SK-N-SH treated with all-trans-retinoic acid at 6 μM for 48 hours (cell line): ENCODE measurements around the gene AFAP1.
"Not testable (repeated sequence)": the region's sequence is repeated elsewhere in the genome, so short reads cannot be mapped to it uniquely, and the experiment has no call there.

Experiments
- ATAC-seq: fragments of 200-7000 bp; cut with Tn5 transposase; 3 replicates; pipeline ENCODE4 v1.9.1; 2020; ENCODE audit warnings: mild to moderate bottlenecking, moderate library complexity
- ARNTL ChIP-seq: fragments of 450-650 bp; formaldehyde crosslinking; IDR thresholded peaks from 2 replicates; pipeline ENCODE4 v1.5.0; 2020; ENCODE audit warnings: low read depth, mild to moderate bottlenecking, moderate library complexity, borderline replicate concordance
- CREB5 ChIP-seq: fragments of 250-450 bp; sonication (Bioruptor Pico); IDR thresholded peaks from 2 replicates; pipeline ENCODE4 v1.5.1; 2020; ENCODE audit warnings: low read depth, mild to moderate bottlenecking, moderate library complexity
- CSDC2 ChIP-seq: fragments of 250-450 bp; sonication (Bioruptor Pico); IDR thresholded peaks from 2 replicates; pipeline ENCODE4 v1.5.0; 2020; ENCODE audit warnings: mild to moderate bottlenecking, moderate library complexity
- ESRRG ChIP-seq: fragments of 250-450 bp; sonication (Bioruptor Pico); IDR thresholded peaks from 2 replicates; pipeline ENCODE4 v1.6.1; 2021; ENCODE audit warnings: mild to moderate bottlenecking
- GLIS3 ChIP-seq: fragments of 250-450 bp; sonication (Bioruptor Pico); IDR thresholded peaks from 2 replicates; pipeline ENCODE4 v1.5.0; 2020; ENCODE audit warnings: mild to moderate bottlenecking, moderate library complexity
- ISL1 ChIP-seq: fragments of 250-450 bp; sonication (Bioruptor Pico); IDR thresholded peaks from 2 replicates; pipeline ENCODE4 v2.1.2; 2022; ENCODE audit warnings: mild to moderate bottlenecking, moderate library complexity
- OSR1 ChIP-seq: fragments of 250-450 bp; sonication (Bioruptor Pico); IDR thresholded peaks from 2 replicates; pipeline ENCODE4 v1.8.0; 2022; ENCODE audit warnings: moderate library complexity, mild to moderate bottlenecking, inconsistent platforms
- PPARA ChIP-seq: fragments of 250-450 bp; sonication (Bioruptor Pico); IDR thresholded peaks from 2 replicates; pipeline ENCODE4 v1.5.0; 2020; ENCODE audit warnings: mild to moderate bottlenecking, borderline replicate concordance
- RARB ChIP-seq: fragments of 250-450 bp; sonication (Bioruptor Pico); IDR thresholded peaks from 2 replicates; pipeline ENCODE4 v1.8.0; 2021; ENCODE audit warnings: mild to moderate bottlenecking, moderate library complexity
- SNAI2 ChIP-seq: fragments of 250-450 bp; sonication (Bioruptor Pico); IDR thresholded peaks from 2 replicates; pipeline ENCODE4 v1.5.0; 2020; ENCODE audit warnings: mild to moderate bottlenecking, moderate library complexity
- TCF4 ChIP-seq: fragments of 250-450 bp; sonication (Bioruptor Pico); IDR thresholded peaks from 2 replicates; pipeline ENCODE4 v1.8.0; 2021; ENCODE audit warnings: mild to moderate bottlenecking, moderate library complexity, borderline replicate concordance
- TOX ChIP-seq: fragments of 250-450 bp; sonication (Bioruptor Pico); IDR thresholded peaks from 2 replicates; pipeline ENCODE4 v1.8.0; 2021; ENCODE audit warnings: mild to moderate bottlenecking, moderate library complexity, borderline replicate concordance
- ZC3H10 ChIP-seq: fragments of 250-450 bp; sonication (Bioruptor Pico); IDR thresholded peaks from 2 replicates; pipeline ENCODE4 v1.5.1; 2021; ENCODE audit warnings: mild to moderate bottlenecking, moderate library complexity
- ZFP3 ChIP-seq: fragments of 250-450 bp; sonication (Bioruptor Pico); IDR thresholded peaks from 2 replicates; pipeline ENCODE4 v1.5.0; 2020; ENCODE audit warnings: mild to moderate bottlenecking, moderate library complexity
- ZFP30 ChIP-seq: fragments of 450-650 bp; formaldehyde crosslinking; IDR thresholded peaks from 2 replicates; pipeline ENCODE4 v1.5.0; 2022; ENCODE audit warnings: mild to moderate bottlenecking, moderate library complexity
- ZNF70 ChIP-seq: fragments of 450-650 bp; formaldehyde crosslinking; IDR thresholded peaks from 2 replicates; pipeline ENCODE4 v1.5.0; 2020; ENCODE audit warnings: mild to moderate bottlenecking, moderate library complexity
- ZNF8 ChIP-seq: fragments of 450-650 bp; formaldehyde crosslinking; IDR thresholded peaks from 2 replicates; pipeline ENCODE4 v1.5.0; 2020; ENCODE audit warnings: mild to moderate bottlenecking, moderate library complexity
- TF ChIP-seq, protein P1 (sequence below): fragments of 250-450 bp; sonication (Bioruptor Pico); IDR thresholded peaks from 2 replicates; pipeline ENCODE4 v1.8.0; 2020; ENCODE audit warnings: mild to moderate bottlenecking, moderate library complexity, borderline replicate concordance
- TF ChIP-seq, protein P2 (sequence below): fragments of 250-450 bp; sonication (Bioruptor Pico); IDR thresholded peaks from 2 replicates; pipeline ENCODE4 v1.5.1; 2021; ENCODE audit warnings: mild to moderate bottlenecking, moderate library complexity
- TF ChIP-seq, protein P3 (sequence below): fragments of 250-450 bp; sonication (Bioruptor Pico); IDR thresholded peaks from 2 replicates; pipeline ENCODE4 v1.5.0; 2020; ENCODE audit warnings: mild to moderate bottlenecking, moderate library complexity

Gene AFAP1

GRCh38 chr4:7943688-7944087 lies 4.0 kb upstream of the AFAP1 start:
- not testable (repeated sequence) for ATAC-seq

GRCh38 chr4:7943211-7943610 lies 3.5 kb upstream of the AFAP1 start:
- no peak for TF ChIP-seq ESRRG (CRISPR knock-in tag)
- TF ChIP-seq CSDC2 (CRISPR knock-in tag): no peak
- no peak for TF ChIP-seq PPARA (CRISPR knock-in tag)
- TF ChIP-seq, protein P1, sequence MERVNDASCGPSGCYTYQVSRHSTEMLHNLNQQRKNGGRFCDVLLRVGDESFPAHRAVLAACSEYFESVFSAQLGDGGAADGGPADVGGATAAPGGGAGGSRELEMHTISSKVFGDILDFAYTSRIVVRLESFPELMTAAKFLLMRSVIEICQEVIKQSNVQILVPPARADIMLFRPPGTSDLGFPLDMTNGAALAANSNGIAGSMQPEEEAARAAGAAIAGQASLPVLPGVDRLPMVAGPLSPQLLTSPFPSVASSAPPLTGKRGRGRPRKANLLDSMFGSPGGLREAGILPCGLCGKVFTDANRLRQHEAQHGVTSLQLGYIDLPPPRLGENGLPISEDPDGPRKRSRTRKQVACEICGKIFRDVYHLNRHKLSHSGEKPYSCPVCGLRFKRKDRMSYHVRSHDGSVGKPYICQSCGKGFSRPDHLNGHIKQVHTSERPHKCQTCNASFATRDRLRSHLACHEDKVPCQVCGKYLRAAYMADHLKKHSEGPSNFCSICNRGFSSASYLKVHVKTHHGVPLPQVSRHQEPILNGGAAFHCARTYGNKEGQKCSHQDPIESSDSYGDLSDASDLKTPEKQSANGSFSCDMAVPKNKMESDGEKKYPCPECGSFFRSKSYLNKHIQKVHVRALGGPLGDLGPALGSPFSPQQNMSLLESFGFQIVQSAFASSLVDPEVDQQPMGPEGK (CRISPR knock-in tag): no peak
- no peak for TF ChIP-seq RARB (CRISPR knock-in tag)
- TF ChIP-seq, protein P2, sequence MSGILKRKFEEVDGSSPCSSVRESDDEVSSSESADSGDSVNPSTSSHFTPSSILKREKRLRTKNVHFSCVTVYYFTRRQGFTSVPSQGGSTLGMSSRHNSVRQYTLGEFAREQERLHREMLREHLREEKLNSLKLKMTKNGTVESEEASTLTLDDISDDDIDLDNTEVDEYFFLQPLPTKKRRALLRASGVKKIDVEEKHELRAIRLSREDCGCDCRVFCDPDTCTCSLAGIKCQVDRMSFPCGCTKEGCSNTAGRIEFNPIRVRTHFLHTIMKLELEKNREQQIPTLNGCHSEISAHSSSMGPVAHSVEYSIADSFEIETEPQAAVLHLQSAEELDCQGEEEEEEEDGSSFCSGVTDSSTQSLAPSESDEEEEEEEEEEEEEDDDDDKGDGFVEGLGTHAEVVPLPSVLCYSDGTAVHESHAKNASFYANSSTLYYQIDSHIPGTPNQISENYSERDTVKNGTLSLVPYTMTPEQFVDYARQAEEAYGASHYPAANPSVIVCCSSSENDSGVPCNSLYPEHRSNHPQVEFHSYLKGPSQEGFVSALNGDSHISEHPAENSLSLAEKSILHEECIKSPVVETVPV (CRISPR knock-in tag): no peak
- TF ChIP-seq CREB5 (CRISPR knock-in tag): no peak
- TF ChIP-seq ZNF8 (CRISPR knock-in tag): no peak
- TF ChIP-seq SNAI2 (CRISPR knock-in tag): no peak
- no peak for TF ChIP-seq ZFP3 (CRISPR knock-in tag)
- TF ChIP-seq TCF4 (CRISPR knock-in tag): no peak
- no peak for TF ChIP-seq ARNTL (CRISPR knock-in tag)
- TF ChIP-seq ZFP30 (CRISPR knock-in tag): no peak
- TF ChIP-seq ISL1 (CRISPR knock-in tag): no peak
- TF ChIP-seq, protein P3, sequence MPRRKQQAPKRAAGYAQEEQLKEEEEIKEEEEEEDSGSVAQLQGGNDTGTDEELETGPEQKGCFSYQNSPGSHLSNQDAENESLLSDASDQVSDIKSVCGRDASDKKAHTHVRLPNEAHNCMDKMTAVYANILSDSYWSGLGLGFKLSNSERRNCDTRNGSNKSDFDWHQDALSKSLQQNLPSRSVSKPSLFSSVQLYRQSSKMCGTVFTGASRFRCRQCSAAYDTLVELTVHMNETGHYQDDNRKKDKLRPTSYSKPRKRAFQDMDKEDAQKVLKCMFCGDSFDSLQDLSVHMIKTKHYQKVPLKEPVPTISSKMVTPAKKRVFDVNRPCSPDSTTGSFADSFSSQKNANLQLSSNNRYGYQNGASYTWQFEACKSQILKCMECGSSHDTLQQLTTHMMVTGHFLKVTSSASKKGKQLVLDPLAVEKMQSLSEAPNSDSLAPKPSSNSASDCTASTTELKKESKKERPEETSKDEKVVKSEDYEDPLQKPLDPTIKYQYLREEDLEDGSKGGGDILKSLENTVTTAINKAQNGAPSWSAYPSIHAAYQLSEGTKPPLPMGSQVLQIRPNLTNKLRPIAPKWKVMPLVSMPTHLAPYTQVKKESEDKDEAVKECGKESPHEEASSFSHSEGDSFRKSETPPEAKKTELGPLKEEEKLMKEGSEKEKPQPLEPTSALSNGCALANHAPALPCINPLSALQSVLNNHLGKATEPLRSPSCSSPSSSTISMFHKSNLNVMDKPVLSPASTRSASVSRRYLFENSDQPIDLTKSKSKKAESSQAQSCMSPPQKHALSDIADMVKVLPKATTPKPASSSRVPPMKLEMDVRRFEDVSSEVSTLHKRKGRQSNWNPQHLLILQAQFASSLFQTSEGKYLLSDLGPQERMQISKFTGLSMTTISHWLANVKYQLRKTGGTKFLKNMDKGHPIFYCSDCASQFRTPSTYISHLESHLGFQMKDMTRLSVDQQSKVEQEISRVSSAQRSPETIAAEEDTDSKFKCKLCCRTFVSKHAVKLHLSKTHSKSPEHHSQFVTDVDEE (CRISPR knock-in tag): no peak
- TF ChIP-seq ZC3H10: no peak
- ATAC-seq: no peak

GRCh38 chr4:7941965-7942496 lies 2.4 kb upstream of the AFAP1 start:
- no peak for ATAC-seq
- TF ChIP-seq ZNF70 (CRISPR knock-in tag): no peak
- no peak for TF ChIP-seq CREB5 (CRISPR knock-in tag)
- TF ChIP-seq SNAI2 (CRISPR knock-in tag): no peak
- TF ChIP-seq TOX (CRISPR knock-in tag): no peak
- TF ChIP-seq ESRRG (CRISPR knock-in tag): no peak
- no peak for TF ChIP-seq OSR1 (CRISPR knock-in tag)
- TF ChIP-seq ZC3H10: no peak
- no peak for TF ChIP-seq GLIS3 (CRISPR knock-in tag)
